GM19452 (cell line): ENCODE data around the gene PTEN.

Source experiments
- ATAC-seq: cut with Tn5 transposase; IDR thresholded peaks from one replicate; pipeline ENCODE4 v1.9.1; 2021; ENCODE audit not compliant: unreplicated experiment

Gene PTEN

GRCh38 chr10:87966459-87966858 lies 103.0 kb downstream of the PTEN start:
- no peak for ATAC-seq

- ATAC-seq = no peak
Observed at GRCh38 chr10:87973635-87974034, 110.2 kb downstream of the PTEN start.

GRCh38 chr10:87974130-87974529 lies 110.7 kb downstream of the PTEN start:
- no peak for ATAC-seq

GRCh38 chr10:87974769-87975168 lies 111.3 kb downstream of the PTEN start:
- no peak for ATAC-seq

DNA sequence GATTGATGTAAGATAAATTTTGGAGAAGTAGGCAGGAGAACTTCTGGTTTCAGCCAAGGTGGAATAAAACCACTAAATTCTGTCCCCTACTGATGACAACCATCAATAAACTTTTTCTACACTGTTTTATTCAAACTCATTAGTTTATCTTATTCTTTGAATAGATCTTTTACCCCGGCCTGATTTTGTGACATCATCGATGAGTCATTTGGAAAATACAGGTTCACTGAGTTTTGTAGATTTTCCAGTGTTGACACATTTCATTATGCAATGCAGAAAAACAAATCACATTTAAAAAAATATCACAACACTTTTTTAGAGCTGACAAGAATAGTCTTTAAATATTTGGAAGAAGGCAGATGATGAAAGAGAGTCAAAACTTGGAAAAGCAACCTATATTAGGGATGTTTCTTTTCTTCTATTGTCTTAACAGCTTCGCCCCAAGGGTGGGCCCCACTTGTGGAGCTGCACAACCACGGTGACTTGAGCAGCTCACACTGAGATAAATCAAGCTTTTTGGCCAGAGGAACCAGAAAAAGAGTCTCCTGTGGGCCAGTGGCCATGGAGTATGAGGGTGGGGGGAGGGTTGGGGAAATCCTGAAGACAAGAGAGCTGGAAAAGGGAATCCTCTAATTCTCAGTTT lies 112.8 kb downstream of the PTEN start:
- no peak for ATAC-seq

- ATAC-seq = no peak
Observed at GRCh38 chr10:87978166-87978565, 114.7 kb downstream of the PTEN start.

- ATAC-seq = no peak
Observed at GRCh38 chr10:87979847-87980246, 116.4 kb downstream of the PTEN start.

GRCh38 chr10:87983716-87984115 lies 120.3 kb downstream of the PTEN start:
- no peak for ATAC-seq

DNA sequence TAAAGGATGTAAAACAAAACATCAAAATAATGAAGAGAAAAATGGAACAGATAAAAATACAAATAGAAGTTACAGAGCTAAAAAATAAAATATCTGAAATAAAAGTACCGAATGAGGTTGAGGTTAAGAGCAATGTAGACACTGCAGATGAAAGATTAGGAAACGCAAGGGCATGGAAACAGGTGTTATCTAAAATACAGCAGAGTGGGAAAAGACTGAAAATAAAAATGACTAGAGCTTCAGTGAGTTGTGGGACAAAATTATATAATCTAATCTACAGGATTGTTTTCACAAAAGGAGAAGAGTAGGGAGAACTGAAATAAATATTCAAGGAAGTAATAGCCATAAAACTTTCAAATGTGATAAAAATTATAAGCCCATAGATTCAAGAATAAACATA lies 123.8 kb downstream of the PTEN start:
- no peak for ATAC-seq

DNA sequence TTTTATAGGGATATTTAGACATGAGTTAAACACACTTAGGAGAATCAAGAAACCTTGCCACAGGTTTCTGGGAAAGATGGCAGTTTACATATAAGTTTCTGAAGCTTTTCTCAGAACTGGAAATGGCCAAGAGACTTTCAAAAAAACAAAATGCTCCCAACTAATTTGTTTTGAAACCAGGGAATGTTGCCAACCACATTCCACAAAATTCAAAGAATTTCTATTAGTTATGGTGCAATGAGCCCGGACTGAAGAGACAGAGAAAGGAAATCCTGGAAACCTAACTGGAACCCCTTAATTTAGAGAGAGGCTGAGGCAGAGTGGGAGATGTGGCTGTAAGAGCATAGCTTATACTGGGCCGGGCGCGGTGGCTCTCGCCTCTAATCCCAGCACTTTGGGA lies 128.5 kb downstream of the PTEN start:
- no peak for ATAC-seq

GRCh38 chr10:88004451-88004850 lies 141.0 kb downstream of the PTEN start:
- ATAC-seq = no peak

DNA sequence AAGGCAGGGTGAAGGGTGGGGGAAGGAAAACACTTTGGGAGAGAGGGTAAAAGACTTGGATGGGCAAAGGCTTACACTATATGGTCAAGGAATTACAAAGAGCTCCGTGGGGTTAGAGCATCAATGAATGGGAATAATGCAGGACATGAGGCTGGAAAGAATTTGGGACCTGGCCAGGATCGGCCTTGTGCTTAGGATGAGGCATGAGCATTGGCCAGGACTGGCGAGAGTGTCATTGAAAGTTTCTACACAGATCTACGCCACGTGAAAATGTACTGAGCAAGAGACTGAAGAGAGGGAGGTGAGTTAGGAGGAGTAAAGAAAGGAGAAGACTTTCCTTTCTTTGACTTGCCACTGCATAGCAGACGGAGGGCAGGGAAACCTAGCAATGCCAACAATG lies 142.8 kb downstream of the PTEN start:
- ATAC-seq = no peak

GRCh38 chr10:88008866-88009470 lies 145.5 kb downstream of the PTEN start:
- no peak for ATAC-seq

GRCh38 chr10:88012641-88013040 lies 149.2 kb downstream of the PTEN start:
- no peak for ATAC-seq

- no peak for ATAC-seq
Observed at GRCh38 chr10:88017781-88018180, 154.4 kb downstream of the PTEN start.

DNA sequence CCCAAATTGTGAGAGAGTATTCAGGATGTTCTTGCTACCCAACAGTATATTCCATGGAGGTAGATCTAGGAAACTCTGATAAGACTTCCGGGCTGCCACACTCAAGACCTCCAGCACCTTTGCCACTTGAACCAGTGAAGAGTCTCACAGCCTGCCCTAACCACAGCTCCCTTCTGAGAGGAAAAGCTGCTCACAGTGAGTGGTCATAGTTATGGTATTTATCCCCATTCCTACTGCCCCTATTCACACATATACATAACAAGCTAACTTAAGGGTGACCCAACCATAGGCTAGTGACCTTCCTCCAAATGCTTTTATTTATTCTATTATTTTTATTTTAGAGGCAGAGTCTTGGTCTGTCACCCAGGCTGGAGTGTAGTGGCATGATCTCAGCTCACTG lies 156.3 kb downstream of the PTEN start:
- ATAC-seq = no peak
